HL-60 (cell line): ENCODE measurements around the gene CD93.

Experiments
- DNase-seq, 2 experiments: peaks; one replicate each; pipeline ENCODE4 v3.0.0-alpha.2; 2010 to 2020; ENCODE audit warnings: low read depth in 1 of 2, low spot score in 1 of 2
- H3K27ac ChIP-seq: fragments of 250-450 bp; sonication (Bioruptor Pico); replicated peaks from 2 replicates; pipeline ENCODE4 v1.5.1; 2020; ENCODE audit warnings: mild to moderate bottlenecking, moderate library complexity
- H3K27me3 ChIP-seq: fragments of 250-450 bp; sonication (Bioruptor Pico); 2 replicates; pipeline ENCODE4 v1.5.1; 2021; ENCODE audit warnings: mild to moderate bottlenecking, moderate library complexity; ENCODE audit not compliant: insufficient read depth, poor library complexity, severe bottlenecking
- H3K4me3 ChIP-seq: replicated peaks from 2 replicates; pipeline ENCODE4 v1.5.1; 2011; ENCODE audit warnings: mild to moderate bottlenecking, control low read depth, low read length; ENCODE audit not compliant: insufficient read depth
- GABPA ChIP-seq: IDR thresholded peaks from 2 replicates; pipeline ENCODE4 v1.6.1; 2012; ENCODE audit warnings: low read depth
- POLR2AphosphoS5 ChIP-seq: IDR thresholded peaks from 2 replicates; pipeline ENCODE4 v1.6.1; 2012; ENCODE audit warnings: low read depth
- SPI1 ChIP-seq: IDR thresholded peaks from 2 replicates; pipeline ENCODE4 v1.6.1; 2012; ENCODE audit warnings: low read depth, mild to moderate bottlenecking, borderline replicate concordance
- TF ChIP-seq, protein P1 (sequence below): IDR thresholded peaks from 2 replicates; pipeline ENCODE4 v1.6.1; 2012; ENCODE audit warnings: low read depth; ENCODE audit not compliant: insufficient replicate concordance
- TF ChIP-seq, protein P2 (sequence below): IDR thresholded peaks from one replicate; pipeline ENCODE4 v1.5.1; 2011; ENCODE audit warnings: low read length, control low read depth, inconsistent platforms; ENCODE audit not compliant: insufficient read depth

Gene CD93

GRCh38 chr20:23116311-23117089 lies 30.4 kb upstream of the CD93 start:
- no peak overlapping the region for H3K4me3 ChIP-seq
- H3K27me3 ChIP-seq = no peaks in the 10 kb centered on the region
- peak in 1 of 2 experiments; percentile 45 for DNase-seq
- TF ChIP-seq GABPA (no peak), POLR2AphosphoS5 (no peak)
- peak overlapping the region; percentile 74 for H3K27ac ChIP-seq

GRCh38 chr20:23115822-23116221 lies 29.7 kb upstream of the CD93 start:
- Histone ChIP-seq H3K27ac (peak overlapping the region; percentile 74), H3K4me3 (no peak overlapping the region), H3K27me3 (no peaks in the 10 kb centered on the region)
- TF ChIP-seq POLR2AphosphoS5 (no peak), GABPA (no peak)
- TF ChIP-seq, protein P1, sequence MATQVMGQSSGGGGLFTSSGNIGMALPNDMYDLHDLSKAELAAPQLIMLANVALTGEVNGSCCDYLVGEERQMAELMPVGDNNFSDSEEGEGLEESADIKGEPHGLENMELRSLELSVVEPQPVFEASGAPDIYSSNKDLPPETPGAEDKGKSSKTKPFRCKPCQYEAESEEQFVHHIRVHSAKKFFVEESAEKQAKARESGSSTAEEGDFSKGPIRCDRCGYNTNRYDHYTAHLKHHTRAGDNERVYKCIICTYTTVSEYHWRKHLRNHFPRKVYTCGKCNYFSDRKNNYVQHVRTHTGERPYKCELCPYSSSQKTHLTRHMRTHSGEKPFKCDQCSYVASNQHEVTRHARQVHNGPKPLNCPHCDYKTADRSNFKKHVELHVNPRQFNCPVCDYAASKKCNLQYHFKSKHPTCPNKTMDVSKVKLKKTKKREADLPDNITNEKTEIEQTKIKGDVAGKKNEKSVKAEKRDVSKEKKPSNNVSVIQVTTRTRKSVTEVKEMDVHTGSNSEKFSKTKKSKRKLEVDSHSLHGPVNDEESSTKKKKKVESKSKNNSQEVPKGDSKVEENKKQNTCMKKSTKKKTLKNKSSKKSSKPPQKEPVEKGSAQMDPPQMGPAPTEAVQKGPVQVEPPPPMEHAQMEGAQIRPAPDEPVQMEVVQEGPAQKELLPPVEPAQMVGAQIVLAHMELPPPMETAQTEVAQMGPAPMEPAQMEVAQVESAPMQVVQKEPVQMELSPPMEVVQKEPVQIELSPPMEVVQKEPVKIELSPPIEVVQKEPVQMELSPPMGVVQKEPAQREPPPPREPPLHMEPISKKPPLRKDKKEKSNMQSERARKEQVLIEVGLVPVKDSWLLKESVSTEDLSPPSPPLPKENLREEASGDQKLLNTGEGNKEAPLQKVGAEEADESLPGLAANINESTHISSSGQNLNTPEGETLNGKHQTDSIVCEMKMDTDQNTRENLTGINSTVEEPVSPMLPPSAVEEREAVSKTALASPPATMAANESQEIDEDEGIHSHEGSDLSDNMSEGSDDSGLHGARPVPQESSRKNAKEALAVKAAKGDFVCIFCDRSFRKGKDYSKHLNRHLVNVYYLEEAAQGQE = no peak
- TF ChIP-seq, protein P2, sequence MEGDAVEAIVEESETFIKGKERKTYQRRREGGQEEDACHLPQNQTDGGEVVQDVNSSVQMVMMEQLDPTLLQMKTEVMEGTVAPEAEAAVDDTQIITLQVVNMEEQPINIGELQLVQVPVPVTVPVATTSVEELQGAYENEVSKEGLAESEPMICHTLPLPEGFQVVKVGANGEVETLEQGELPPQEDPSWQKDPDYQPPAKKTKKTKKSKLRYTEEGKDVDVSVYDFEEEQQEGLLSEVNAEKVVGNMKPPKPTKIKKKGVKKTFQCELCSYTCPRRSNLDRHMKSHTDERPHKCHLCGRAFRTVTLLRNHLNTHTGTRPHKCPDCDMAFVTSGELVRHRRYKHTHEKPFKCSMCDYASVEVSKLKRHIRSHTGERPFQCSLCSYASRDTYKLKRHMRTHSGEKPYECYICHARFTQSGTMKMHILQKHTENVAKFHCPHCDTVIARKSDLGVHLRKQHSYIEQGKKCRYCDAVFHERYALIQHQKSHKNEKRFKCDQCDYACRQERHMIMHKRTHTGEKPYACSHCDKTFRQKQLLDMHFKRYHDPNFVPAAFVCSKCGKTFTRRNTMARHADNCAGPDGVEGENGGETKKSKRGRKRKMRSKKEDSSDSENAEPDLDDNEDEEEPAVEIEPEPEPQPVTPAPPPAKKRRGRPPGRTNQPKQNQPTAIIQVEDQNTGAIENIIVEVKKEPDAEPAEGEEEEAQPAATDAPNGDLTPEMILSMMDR = no peak
- peak; percentile 55 to 77 for DNase-seq

- Histone ChIP-seq H3K27me3 (no peaks in the 10 kb centered on the region), H3K27ac (peak overlapping the region; percentile 74), H3K4me3 (no peak overlapping the region)
- TF ChIP-seq SPI1 (no peak), GABPA (no peak)
- DNase-seq = no peak
These were observed 28.4 kb upstream of the CD93 start for GRCh38 chr20:23114448-23115082.

DNA sequence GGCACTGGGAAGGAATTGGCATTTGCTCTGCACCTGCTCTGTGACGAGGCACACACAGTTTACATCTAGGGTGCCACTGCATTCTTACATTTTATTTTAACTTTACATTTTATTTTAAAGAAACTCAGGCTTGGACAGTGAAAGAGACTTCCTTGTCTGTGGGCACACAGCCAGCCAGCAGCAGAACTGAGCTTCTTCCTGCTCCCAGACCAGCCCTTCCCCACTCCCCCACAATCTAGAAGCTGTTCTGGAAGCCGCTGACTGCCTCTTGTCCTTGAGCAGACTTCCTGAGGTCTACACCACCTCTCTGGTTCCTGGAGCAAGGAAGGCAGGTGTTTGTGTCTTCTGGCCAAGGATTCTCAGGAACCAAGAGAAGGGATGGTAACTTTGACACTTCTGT lies 27.9 kb upstream of the CD93 start:
- H3K27ac ChIP-seq = peak overlapping the region; percentile 74
- DNase-seq = peak; percentile 72 to 83
- H3K27me3 ChIP-seq = no peaks in the 10 kb centered on the region
- H3K4me3 ChIP-seq = no peak overlapping the region
- TF ChIP-seq GABPA = no peak
- TF ChIP-seq SPI1 = peak; percentile 61; the same call in 1 of the 2 replicates
- TF ChIP-seq POLR2AphosphoS5 = peak; percentile 55; the same call in 1 of the 2 replicates

DNA sequence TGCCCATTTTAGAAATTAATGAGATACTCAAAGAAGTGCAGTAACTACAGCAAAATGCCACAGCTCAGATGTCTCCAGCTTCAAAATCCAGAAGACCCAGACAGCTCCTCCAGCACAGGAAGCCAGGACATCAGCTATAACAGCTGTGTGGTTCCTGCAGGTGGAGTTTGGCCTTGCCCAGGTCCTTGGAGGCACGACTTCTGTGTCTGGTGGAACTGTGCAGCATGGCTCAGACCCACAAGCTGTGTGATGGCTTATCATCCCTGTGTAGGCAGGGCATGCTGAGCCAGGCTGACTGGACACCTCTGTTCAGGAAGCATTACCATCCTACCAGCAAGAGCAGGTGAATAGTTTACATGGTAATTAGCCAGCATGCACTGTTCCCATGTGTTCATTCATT lies 26.5 kb upstream of the CD93 start:
- H3K27me3 ChIP-seq = no peaks in the 10 kb centered on the region
- TF ChIP-seq, protein P2 = no peak
- TF ChIP-seq, protein P1 = no peak
- no peak for TF ChIP-seq GABPA
- no peak for TF ChIP-seq SPI1
- no peak overlapping the region for H3K4me3 ChIP-seq
- no peak overlapping the region for H3K27ac ChIP-seq
- no peak for DNase-seq
